Erythroblast (primary cell): ENCODE results near the gene FN1.

Experiments
- GATA1 ChIP-seq: IDR thresholded peaks from 2 replicates; pipeline ENCODE4 v1.6.1; 2011; ENCODE audit warnings: low read depth, mild to moderate bottlenecking, control low read depth, low read length, moderate library complexity
- POLR2A ChIP-seq: IDR thresholded peaks from 2 replicates; pipeline ENCODE4 v1.6.1; 2011; ENCODE audit warnings: mild to moderate bottlenecking, low read length

GRCh38 chr2:215378045-215378444 is 57.8 kb downstream of the FN1 start:
- TF ChIP-seq POLR2A (no peak), GATA1 (no peak)
